ENCODE data around the gene IFT122.
"Not testable (repeated sequence)": the region's sequence is repeated elsewhere in the genome, so short reads cannot be mapped to it uniquely, and the experiment has no call there.

DNA sequence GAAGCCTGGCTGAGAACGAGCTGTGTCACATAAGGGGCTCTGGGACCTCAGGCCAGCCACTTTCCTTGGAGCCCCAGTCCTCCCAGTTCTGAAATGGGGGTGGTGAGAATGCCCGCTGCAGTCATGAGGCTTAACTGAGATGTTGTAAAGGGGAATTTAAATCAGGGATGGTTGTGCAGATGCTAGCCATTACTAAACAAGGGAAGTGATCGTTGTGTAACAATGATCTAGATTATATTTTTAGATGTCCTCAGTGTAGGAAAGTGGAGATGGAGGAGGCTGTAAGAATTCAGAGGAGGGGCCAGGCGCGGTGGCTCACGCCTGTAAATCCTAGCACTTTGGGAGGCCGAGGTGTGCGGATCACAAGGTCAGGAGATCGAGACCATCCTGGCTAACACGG lies 49.2 kb downstream of the IFT122 start:
- TF ChIP-seq CTCF (IDR thresholded peaks at IDR 0.05; ENCODE audit: insufficient read depth, low read depth, low read length); EZH2 (IDR thresholded peaks at IDR 0.05; ENCODE audit: insufficient read depth, low read length): not testable (repeated sequence)
